WTC11 (cell line): Measurements from ENCODE around the gene SDF2L1. TPM values are rescaled to one million over a fixed set of nuclear protein-coding genes. Genes with fewer than 3 reads are reported as not detected.

ENCODE experiments used
- ATAC-seq: fragments of 200-7000 bp; cut with Tn5 transposase; 2 replicates; pipeline ENCODE4 v1.10.0; 2021; ENCODE audit warnings: mild to moderate bottlenecking, moderate library complexity
- CTCF ChIA-PET: fragments of 300-600 bp; sonication (Branson Sonifier 250); formaldehyde crosslinking; loops from one replicate; lab custom pipeline; 2021; ENCODE audit warnings: antibody characterized with exemption; lab: Charles Lee
- POLR2A ChIA-PET: fragments of 350-600 bp; sonication (Branson Sonifier 250); formaldehyde crosslinking; loops from one replicate; lab custom pipeline; 2021; ENCODE audit warnings: antibody characterized with exemption; lab: Charles Lee
- DNase-seq: peaks from one replicate; pipeline ENCODE4 v3.0.0; 2021; ENCODE audit warnings: low spot score
- H3K27ac Mint-ChIP-seq: 2 replicates; pipeline ENCODE4 v1.8.0; 2021; ENCODE audit warnings: mixed read lengths
- H3K27me3 Mint-ChIP-seq: 2 replicates; pipeline ENCODE4 v1.8.0; 2021; ENCODE audit warnings: low read depth, mild to moderate bottlenecking, moderate library complexity, mixed read lengths
- H3K36me3 Mint-ChIP-seq: 2 replicates; pipeline ENCODE4 v1.8.0; 2021; ENCODE audit warnings: mixed read lengths
- H3K4me1 Mint-ChIP-seq: 2 replicates; pipeline ENCODE4 v1.8.0; 2022; ENCODE audit warnings: mixed read lengths
- H3K4me3 Mint-ChIP-seq: 2 replicates; pipeline ENCODE4 v1.8.0; 2021; ENCODE audit warnings: mild to moderate bottlenecking, moderate library complexity, mixed read lengths
- H3K9me3 Mint-ChIP-seq: 2 replicates; pipeline ENCODE4 v1.8.0; 2021; ENCODE audit warnings: mixed read lengths
- CBFB ChIP-seq: sonication (generic); formaldehyde crosslinking; IDR thresholded peaks from 2 replicates; pipeline ENCODE4 v1.8.1; 2022; ENCODE audit warnings: mild to moderate bottlenecking, low read depth, missing genetic modification reagents
- CREM ChIP-seq: sonication (generic); formaldehyde crosslinking; IDR thresholded peaks from 2 replicates; pipeline ENCODE4 v1.8.1; 2022; ENCODE audit warnings: mild to moderate bottlenecking, missing genetic modification reagents, moderate library complexity
- EMX1 ChIP-seq: fragments of 250-450 bp; sonication (Bioruptor Pico); IDR thresholded peaks from 2 replicates; pipeline ENCODE4 v1.8.0; 2021; ENCODE audit warnings: mild to moderate bottlenecking
- FOXJ3 ChIP-seq: sonication (generic); formaldehyde crosslinking; IDR thresholded peaks from 2 replicates; pipeline ENCODE4 v1.9.0; 2021; ENCODE audit warnings: missing genetic modification reagents, mild to moderate bottlenecking, borderline replicate concordance
- FOXK1 ChIP-seq: sonication (generic); formaldehyde crosslinking; IDR thresholded peaks from 2 replicates; pipeline ENCODE4 v1.8.0; 2022; ENCODE audit warnings: mild to moderate bottlenecking, moderate library complexity, missing genetic modification reagents
- GABPB1 ChIP-seq: sonication (generic); formaldehyde crosslinking; IDR thresholded peaks from 2 replicates; pipeline ENCODE4 v1.8.1; 2023; ENCODE audit warnings: mild to moderate bottlenecking, missing genetic modification reagents
- GRHL2 ChIP-seq: fragments of 250-450 bp; sonication (Bioruptor Pico); IDR thresholded peaks from 2 replicates; pipeline ENCODE4 v1.8.0; 2022; ENCODE audit warnings: mild to moderate bottlenecking, moderate library complexity; ENCODE audit not compliant: insufficient replicate concordance, severe bottlenecking
- NFATC4 ChIP-seq: fragments of 250-450 bp; sonication (Bioruptor Pico); IDR thresholded peaks from 2 replicates; pipeline ENCODE4 v1.9.0; 2021; ENCODE audit warnings: mild to moderate bottlenecking
- ZNF121 ChIP-seq: sonication (generic); formaldehyde crosslinking; IDR thresholded peaks from 2 replicates; pipeline ENCODE4 v1.8.0; 2023; ENCODE audit warnings: missing genetic modification reagents
- ZNF219 ChIP-seq: sonication (generic); formaldehyde crosslinking; IDR thresholded peaks from 2 replicates; pipeline ENCODE4 v1.8.0; 2023; ENCODE audit warnings: missing genetic modification reagents, mild to moderate bottlenecking, borderline replicate concordance
- ZNF317 ChIP-seq: sonication (generic); formaldehyde crosslinking; IDR thresholded peaks from 2 replicates; pipeline ENCODE4 v1.8.1; 2023; ENCODE audit warnings: low read depth, mild to moderate bottlenecking, moderate library complexity, missing genetic modification reagents, borderline replicate concordance
- total RNA-seq: library from RNA; stranded (reverse); gene quantifications from 3 replicates; pipeline ENCODE4 v1.2.3, GENCODE V29; 2021
- TF ChIP-seq, protein P1 (sequence below): sonication (generic); formaldehyde crosslinking; IDR thresholded peaks from 2 replicates; pipeline ENCODE4 v1.8.1; 2023; ENCODE audit warnings: mild to moderate bottlenecking, missing genetic modification reagents, borderline replicate concordance
- TF ChIP-seq, protein P2 (sequence below): sonication (generic); formaldehyde crosslinking; IDR thresholded peaks from 2 replicates; pipeline ENCODE4 v1.8.0; 2022; ENCODE audit warnings: mild to moderate bottlenecking, missing genetic modification reagents
- TF ChIP-seq, protein P3 (sequence below): sonication (generic); formaldehyde crosslinking; IDR thresholded peaks from 2 replicates; pipeline ENCODE4 v1.8.0; 2022; ENCODE audit warnings: mild to moderate bottlenecking, missing genetic modification reagents
- TF ChIP-seq, protein P4 (sequence below): sonication (generic); formaldehyde crosslinking; conservative IDR thresholded peaks from 2 replicates; pipeline ENCODE4 v1.8.1; 2022; ENCODE audit warnings: mild to moderate bottlenecking, missing genetic modification reagents
- TF ChIP-seq, protein P5 (sequence below): sonication (generic); formaldehyde crosslinking; IDR thresholded peaks from 2 replicates; pipeline ENCODE4 v1.8.1; 2023; ENCODE audit warnings: mild to moderate bottlenecking, missing genetic modification reagents, moderate library complexity
- TF ChIP-seq, protein P6 (sequence below): sonication (generic); formaldehyde crosslinking; IDR thresholded peaks from 2 replicates; pipeline ENCODE4 v1.8.1; 2023; ENCODE audit warnings: mild to moderate bottlenecking, missing genetic modification reagents, moderate library complexity
- TF ChIP-seq, protein P7 (sequence below): sonication (generic); formaldehyde crosslinking; IDR thresholded peaks from 2 replicates; pipeline ENCODE4 v1.8.1; 2022; ENCODE audit warnings: low read depth, mild to moderate bottlenecking, moderate library complexity, missing genetic modification reagents, borderline replicate concordance
- TF ChIP-seq, protein P8 (sequence below): fragments of 250-450 bp; sonication (Bioruptor Pico); conservative IDR thresholded peaks from 2 replicates; pipeline ENCODE4 v1.9.0; 2021; ENCODE audit warnings: mild to moderate bottlenecking
- TF ChIP-seq, protein P9 (sequence below): sonication (generic); formaldehyde crosslinking; conservative IDR thresholded peaks from 2 replicates; pipeline ENCODE4 v1.8.1; 2023; ENCODE audit warnings: mild to moderate bottlenecking, low read depth, missing genetic modification reagents, moderate library complexity

Gene SDF2L1
- total RNA-seq, 1 experiment from 2014 or later = 73.6 TPM

DNA sequence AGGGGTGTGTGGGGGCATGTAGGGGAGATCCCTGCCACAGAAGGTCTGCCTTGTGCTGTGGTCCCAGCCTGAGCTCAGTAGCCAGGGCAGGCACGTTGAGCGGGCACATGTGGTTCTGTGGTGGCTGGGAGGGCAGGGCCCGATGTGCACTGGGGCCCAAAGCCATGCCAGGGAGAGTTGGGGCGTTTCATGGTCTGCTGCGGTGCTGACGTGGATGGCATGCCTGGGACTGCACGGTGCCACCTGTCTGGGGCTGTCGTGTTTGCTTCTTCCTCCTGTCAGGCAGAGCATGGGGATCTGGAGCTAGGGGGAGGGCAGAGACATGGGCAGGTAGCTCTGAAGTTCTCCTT lies 43.0 kb downstream of the SDF2L1 start:
- DNase-seq = no peak
- Mint-ChIP-seq H3K4me1 (no peaks in the 10 kb centered on the region), H3K27ac (no peak overlapping the region), H3K9me3 (no peaks in the 10 kb centered on the region), H3K27me3 (no peaks in the 10 kb centered on the region), H3K4me3 (no peak overlapping the region), H3K36me3 (peaks cover 24% of the 10 kb centered on the region; the same call in 1 of the 2 replicates)
- ATAC-seq = no peak
- CTCF ChIA-PET = interaction anchor here (0.8 kb wide), 1 partner anchor 42 kb away, joined by 3 read pairs; the partner anchor contains the start of gene SDF2L1
- no peak for TF ChIP-seq ZNF317 (CRISPR knock-in tag)
- no peak for TF ChIP-seq EMX1 (CRISPR knock-in tag)
- no peak for TF ChIP-seq FOXJ3 (CRISPR knock-in tag)
- POLR2A ChIA-PET = no interaction called here

DNA sequence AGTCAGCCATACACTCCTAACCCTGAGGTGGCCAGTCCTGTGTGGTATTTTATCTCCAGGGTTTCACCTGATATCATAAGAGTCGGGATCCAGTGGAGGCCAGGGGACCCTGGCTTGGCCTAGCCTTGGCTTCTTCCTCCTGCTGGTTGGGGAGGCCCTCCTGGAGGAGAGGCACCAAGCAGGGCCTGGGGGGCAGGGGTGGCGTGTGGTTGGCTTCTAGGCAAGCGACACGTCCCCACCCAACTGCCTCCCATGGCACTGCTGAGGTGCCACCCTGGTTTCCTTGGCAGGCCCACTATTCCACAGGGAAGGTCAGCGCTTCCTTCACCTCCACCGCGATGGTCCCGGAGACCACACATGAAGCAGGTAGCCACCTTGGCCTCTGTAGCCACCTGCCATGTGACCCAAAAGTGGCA lies 44.1 kb downstream of the SDF2L1 start:
- Mint-ChIP-seq H3K4me3 (no peak overlapping the region), H3K27me3 (no peaks in the 10 kb centered on the region), H3K9me3 (no peaks in the 10 kb centered on the region), H3K4me1 (no peaks in the 10 kb centered on the region), H3K27ac (no peak overlapping the region), H3K36me3 (peaks cover 22% of the 10 kb centered on the region; the same call in 1 of the 2 replicates)
- ChIA-PET CTCF (no interaction called here), POLR2A (no interaction called here)
- no peak for ATAC-seq
- no peak for DNase-seq
- TF ChIP-seq NFATC4 (CRISPR knock-in tag) (no peak), CBFB (CRISPR knock-in tag) (no peak), GABPB1 (CRISPR knock-in tag) (no peak), FOXK1 (CRISPR knock-in tag) (no peak), CREM (CRISPR knock-in tag) (no peak), GRHL2 (CRISPR knock-in tag) (no peak), ZNF219 (no peak), ZNF121 (CRISPR knock-in tag) (no peak)
- TF ChIP-seq, protein P1, sequence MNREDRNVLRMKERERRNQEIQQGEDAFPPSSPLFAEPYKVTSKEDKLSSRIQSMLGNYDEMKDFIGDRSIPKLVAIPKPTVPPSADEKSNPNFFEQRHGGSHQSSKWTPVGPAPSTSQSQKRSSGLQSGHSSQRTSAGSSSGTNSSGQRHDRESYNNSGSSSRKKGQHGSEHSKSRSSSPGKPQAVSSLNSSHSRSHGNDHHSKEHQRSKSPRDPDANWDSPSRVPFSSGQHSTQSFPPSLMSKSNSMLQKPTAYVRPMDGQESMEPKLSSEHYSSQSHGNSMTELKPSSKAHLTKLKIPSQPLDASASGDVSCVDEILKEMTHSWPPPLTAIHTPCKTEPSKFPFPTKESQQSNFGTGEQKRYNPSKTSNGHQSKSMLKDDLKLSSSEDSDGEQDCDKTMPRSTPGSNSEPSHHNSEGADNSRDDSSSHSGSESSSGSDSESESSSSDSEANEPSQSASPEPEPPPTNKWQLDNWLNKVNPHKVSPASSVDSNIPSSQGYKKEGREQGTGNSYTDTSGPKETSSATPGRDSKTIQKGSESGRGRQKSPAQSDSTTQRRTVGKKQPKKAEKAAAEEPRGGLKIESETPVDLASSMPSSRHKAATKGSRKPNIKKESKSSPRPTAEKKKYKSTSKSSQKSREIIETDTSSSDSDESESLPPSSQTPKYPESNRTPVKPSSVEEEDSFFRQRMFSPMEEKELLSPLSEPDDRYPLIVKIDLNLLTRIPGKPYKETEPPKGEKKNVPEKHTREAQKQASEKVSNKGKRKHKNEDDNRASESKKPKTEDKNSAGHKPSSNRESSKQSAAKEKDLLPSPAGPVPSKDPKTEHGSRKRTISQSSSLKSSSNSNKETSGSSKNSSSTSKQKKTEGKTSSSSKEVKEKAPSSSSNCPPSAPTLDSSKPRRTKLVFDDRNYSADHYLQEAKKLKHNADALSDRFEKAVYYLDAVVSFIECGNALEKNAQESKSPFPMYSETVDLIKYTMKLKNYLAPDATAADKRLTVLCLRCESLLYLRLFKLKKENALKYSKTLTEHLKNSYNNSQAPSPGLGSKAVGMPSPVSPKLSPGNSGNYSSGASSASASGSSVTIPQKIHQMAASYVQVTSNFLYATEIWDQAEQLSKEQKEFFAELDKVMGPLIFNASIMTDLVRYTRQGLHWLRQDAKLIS = no peak
- TF ChIP-seq, protein P2, sequence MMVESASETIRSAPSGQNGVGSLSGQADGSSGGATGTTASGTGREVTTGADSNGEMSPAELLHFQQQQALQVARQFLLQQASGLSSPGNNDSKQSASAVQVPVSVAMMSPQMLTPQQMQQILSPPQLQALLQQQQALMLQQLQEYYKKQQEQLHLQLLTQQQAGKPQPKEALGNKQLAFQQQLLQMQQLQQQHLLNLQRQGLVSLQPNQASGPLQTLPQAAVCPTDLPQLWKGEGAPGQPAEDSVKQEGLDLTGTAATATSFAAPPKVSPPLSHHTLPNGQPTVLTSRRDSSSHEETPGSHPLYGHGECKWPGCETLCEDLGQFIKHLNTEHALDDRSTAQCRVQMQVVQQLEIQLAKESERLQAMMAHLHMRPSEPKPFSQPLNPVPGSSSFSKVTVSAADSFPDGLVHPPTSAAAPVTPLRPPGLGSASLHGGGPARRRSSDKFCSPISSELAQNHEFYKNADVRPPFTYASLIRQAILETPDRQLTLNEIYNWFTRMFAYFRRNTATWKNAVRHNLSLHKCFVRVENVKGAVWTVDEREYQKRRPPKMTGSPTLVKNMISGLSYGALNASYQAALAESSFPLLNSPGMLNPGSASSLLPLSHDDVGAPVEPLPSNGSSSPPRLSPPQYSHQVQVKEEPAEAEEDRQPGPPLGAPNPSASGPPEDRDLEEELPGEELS (CRISPR knock-in tag) = no peak
- TF ChIP-seq, protein P3, sequence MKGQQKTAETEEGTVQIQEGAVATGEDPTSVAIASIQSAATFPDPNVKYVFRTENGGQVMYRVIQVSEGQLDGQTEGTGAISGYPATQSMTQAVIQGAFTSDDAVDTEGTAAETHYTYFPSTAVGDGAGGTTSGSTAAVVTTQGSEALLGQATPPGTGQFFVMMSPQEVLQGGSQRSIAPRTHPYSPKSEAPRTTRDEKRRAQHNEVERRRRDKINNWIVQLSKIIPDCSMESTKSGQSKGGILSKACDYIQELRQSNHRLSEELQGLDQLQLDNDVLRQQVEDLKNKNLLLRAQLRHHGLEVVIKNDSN = no peak
- TF ChIP-seq, protein P4, sequence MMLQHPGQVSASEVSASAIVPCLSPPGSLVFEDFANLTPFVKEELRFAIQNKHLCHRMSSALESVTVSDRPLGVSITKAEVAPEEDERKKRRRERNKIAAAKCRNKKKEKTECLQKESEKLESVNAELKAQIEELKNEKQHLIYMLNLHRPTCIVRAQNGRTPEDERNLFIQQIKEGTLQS (CRISPR knock-in tag) = no peak
- TF ChIP-seq, protein P5, sequence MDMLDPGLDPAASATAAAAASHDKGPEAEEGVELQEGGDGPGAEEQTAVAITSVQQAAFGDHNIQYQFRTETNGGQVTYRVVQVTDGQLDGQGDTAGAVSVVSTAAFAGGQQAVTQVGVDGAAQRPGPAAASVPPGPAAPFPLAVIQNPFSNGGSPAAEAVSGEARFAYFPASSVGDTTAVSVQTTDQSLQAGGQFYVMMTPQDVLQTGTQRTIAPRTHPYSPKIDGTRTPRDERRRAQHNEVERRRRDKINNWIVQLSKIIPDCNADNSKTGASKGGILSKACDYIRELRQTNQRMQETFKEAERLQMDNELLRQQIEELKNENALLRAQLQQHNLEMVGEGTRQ (CRISPR knock-in tag) = no peak
- TF ChIP-seq, protein P6, sequence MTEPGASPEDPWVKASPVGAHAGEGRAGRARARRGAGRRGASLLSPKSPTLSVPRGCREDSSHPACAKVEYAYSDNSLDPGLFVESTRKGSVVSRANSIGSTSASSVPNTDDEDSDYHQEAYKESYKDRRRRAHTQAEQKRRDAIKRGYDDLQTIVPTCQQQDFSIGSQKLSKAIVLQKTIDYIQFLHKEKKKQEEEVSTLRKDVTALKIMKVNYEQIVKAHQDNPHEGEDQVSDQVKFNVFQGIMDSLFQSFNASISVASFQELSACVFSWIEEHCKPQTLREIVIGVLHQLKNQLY (CRISPR knock-in tag) = no peak
- TF ChIP-seq, protein P7, sequence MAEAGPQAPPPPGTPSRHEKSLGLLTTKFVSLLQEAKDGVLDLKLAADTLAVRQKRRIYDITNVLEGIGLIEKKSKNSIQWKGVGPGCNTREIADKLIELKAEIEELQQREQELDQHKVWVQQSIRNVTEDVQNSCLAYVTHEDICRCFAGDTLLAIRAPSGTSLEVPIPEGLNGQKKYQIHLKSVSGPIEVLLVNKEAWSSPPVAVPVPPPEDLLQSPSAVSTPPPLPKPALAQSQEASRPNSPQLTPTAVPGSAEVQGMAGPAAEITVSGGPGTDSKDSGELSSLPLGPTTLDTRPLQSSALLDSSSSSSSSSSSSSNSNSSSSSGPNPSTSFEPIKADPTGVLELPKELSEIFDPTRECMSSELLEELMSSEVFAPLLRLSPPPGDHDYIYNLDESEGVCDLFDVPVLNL = no peak
- TF ChIP-seq, protein P8, sequence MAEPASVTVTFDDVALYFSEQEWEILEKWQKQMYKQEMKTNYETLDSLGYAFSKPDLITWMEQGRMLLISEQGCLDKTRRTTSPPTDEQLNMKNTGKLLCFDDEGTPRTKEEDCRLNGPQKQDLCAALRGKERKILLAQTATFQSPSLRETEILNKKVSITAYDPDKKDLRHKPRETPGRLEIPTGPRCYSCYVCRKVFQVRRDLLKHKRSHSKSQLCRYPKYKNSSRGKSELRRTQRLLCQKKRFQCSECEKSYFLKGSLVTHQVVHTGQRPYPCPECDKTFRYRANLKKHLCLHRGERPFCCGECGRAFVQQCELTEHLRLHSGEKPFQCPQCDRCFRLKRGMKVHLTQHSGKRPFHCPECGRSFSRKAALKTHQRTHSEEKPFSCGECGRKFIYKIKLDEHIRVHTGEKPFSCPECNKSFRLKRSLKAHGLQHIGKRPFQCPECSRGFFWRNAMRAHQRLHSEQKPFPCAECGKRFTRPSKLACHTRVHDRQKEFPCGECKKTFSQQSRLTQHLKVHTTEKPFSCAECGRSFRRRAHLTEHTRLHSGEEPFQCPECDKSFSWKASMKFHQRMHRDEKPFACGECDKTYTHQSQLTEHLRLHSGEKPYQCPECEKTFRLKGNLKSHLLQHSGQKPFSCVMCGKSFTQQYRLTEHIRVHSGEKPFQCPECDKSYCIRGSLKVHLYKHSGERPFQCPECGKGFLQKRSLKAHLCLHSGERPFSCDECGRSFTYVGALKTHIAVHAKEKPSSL (CRISPR knock-in tag) = no peak
- TF ChIP-seq, protein P9, sequence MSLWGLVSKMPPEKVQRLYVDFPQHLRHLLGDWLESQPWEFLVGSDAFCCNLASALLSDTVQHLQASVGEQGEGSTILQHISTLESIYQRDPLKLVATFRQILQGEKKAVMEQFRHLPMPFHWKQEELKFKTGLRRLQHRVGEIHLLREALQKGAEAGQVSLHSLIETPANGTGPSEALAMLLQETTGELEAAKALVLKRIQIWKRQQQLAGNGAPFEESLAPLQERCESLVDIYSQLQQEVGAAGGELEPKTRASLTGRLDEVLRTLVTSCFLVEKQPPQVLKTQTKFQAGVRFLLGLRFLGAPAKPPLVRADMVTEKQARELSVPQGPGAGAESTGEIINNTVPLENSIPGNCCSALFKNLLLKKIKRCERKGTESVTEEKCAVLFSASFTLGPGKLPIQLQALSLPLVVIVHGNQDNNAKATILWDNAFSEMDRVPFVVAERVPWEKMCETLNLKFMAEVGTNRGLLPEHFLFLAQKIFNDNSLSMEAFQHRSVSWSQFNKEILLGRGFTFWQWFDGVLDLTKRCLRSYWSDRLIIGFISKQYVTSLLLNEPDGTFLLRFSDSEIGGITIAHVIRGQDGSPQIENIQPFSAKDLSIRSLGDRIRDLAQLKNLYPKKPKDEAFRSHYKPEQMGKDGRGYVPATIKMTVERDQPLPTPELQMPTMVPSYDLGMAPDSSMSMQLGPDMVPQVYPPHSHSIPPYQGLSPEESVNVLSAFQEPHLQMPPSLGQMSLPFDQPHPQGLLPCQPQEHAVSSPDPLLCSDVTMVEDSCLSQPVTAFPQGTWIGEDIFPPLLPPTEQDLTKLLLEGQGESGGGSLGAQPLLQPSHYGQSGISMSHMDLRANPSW = no peak
- TF ChIP-seq, all 79 proteins: peak for 0
